GM18951 (cell line): ENCODE data around the gene SIN3B.
A peak's percentile ranks its signal among the peaks of the same experiment; 100 is the strongest.

Experiments
- POLR2A ChIP-seq: IDR thresholded peaks from 4 replicates; pipeline ENCODE4 v1.6.1; 2011; ENCODE audit warnings: mild to moderate bottlenecking; ENCODE audit not compliant: insufficient read length, insufficient read depth; ENCODE audit errors: extremely low read depth
- in situ Hi-C: fragments of 300-500 bp; cut with MboI; formaldehyde crosslinking; loops from one replicate; pipeline ENCODE4 v1.12.0; 2022; ENCODE audit warnings: low sequenced_read_pairs, mixed read lengths, inconsistent platforms; ENCODE audit not compliant: unreplicated experiment

Gene SIN3B

GRCh38 chr19:16882146-16882545, 52.9 kb downstream of the SIN3B start:
- no peak for TF ChIP-seq POLR2A
- in situ Hi-C loops: no loop called here

GRCh38 chr19:16883522-16883921, 54.3 kb downstream of the SIN3B start:
- TF ChIP-seq POLR2A: no peak
- in situ Hi-C loops: no loop called here

GRCh38 chr19:16885166-16885565, 56.0 kb downstream of the SIN3B start:
- in situ Hi-C loops: no loop called here
- no peak for TF ChIP-seq POLR2A

- in situ Hi-C loops: no loop called here
- TF ChIP-seq POLR2A: no peak
These were observed 57.2 kb downstream of the SIN3B start for GRCh38 chr19:16886305-16886880.

- in situ Hi-C loops: no loop called here
- no peak for TF ChIP-seq POLR2A
These were observed 58.4 kb downstream of the SIN3B start for GRCh38 chr19:16887353-16888265.

GRCh38 chr19:16888629-16889365, 59.6 kb downstream of the SIN3B start, which contains the start of gene F2RL3:
Gene F2RL3, plus strand, starts transcription at chr19:16888999. Its CDS starts 191 bp downstream, at chr19:16889190.
- peak; percentile 41 for TF ChIP-seq POLR2A
- in situ Hi-C loops: no loop called here

GRCh38 chr19:16889366-16889882, 60.2 kb downstream of the SIN3B start:
- TF ChIP-seq POLR2A: no peak
- in situ Hi-C loops: no loop called here

DNA sequence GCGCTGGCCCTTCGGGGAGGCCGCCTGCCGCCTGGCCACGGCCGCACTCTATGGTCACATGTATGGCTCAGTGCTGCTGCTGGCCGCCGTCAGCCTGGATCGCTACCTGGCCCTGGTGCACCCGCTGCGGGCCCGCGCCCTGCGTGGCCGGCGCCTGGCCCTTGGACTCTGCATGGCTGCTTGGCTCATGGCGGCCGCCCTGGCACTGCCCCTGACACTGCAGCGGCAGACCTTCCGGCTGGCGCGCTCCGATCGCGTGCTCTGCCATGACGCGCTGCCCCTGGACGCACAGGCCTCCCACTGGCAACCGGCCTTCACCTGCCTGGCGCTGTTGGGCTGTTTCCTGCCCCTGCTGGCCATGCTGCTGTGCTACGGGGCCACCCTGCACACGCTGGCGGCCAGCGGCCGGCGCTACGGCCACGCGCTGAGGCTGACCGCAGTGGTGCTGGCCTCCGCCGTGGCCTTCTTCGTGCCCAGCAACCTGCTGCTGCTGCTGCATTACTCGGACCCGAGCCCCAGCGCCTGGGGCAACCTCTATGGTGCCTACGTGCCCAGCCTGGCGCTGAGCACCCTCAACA, 60.8 kb downstream of the SIN3B start:
- in situ Hi-C loops: no loop called here
- TF ChIP-seq POLR2A: no peak

GRCh38 chr19:16890461-16891184, 61.4 kb downstream of the SIN3B start:
- in situ Hi-C loops: no loop called here
- TF ChIP-seq POLR2A: no peak

- TF ChIP-seq POLR2A: no peak
- in situ Hi-C loops: no loop called here
These were observed 62.6 kb downstream of the SIN3B start for GRCh38 chr19:16891696-16892382.

DNA sequence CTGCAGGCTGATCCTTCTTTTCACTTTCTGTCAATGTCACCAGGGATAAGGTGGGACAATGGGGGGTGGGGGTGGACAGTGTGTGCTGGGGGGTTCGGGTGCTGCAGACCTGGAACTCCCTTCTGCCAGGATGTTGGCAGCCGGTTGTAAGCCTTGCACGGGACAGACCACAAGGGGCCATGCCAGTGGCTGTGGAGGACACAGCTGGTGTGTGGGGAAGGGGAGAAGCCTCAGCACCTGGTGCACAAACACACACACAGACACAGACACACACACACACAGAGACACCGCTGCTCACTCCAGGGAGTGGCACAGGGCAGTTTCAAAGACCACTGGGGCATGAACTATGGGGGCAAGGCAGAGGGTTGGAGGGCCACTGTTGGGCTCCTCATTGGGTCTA, 63.2 kb downstream of the SIN3B start:
- no peak for TF ChIP-seq POLR2A
- in situ Hi-C loops: no loop called here
